Measurements from ENCODE around the gene EPHA6. TPM values are rescaled to one million over a fixed set of nuclear protein-coding genes. Genes with fewer than 3 reads are reported as not detected.

The EPHA6 gene
- total and polyA plus RNA-seq, 7 donors = 0.04 TPM; not detected in 6

- no peak overlapping the region for H3K4me3 ChIP-seq
- H3K27me3 ChIP-seq (ENCODE audit: insufficient read depth in 3 of 3, low read length in 2 of 3) = no peaks in the 10 kb centered on the region
- H3K4me1 ChIP-seq = no peaks in the 10 kb centered on the region
- ATAC-seq (no peak), DNase-seq (no peak)
- 76 to 83% (median 78%) methylated on average over 4 of the region's 4 CpGs for WGBS, 3 donors
- TF ChIP-seq CTCF (IDR thresholded peaks at IDR 0.05) = no peak
- no peaks in the 10 kb centered on the region for H3K36me3 ChIP-seq (ENCODE audit: insufficient read depth in 1 of 2, low read depth in 1 of 2)
- no peak overlapping the region for H3K27ac ChIP-seq
- intact Hi-C loops (cut with DNase I) = no loop called here
- H3K9me3 ChIP-seq = no peaks in the 10 kb centered on the region
Measured at GRCh38 chr3:97106652-97106989, 292.2 kb downstream of the EPHA6 start.

- H3K9me3 ChIP-seq = no peaks in the 10 kb centered on the region
- no peak overlapping the region for H3K27ac ChIP-seq
- no peaks in the 10 kb centered on the region for H3K27me3 ChIP-seq (ENCODE audit: insufficient read depth in 3 of 3, low read length in 2 of 3)
- WGBS, 3 donors = 82 to 92% (median 85%) methylated on average over 1 of the region's 1 CpG
- no peak overlapping the region for H3K4me3 ChIP-seq
- no peaks in the 10 kb centered on the region for H3K36me3 ChIP-seq (ENCODE audit: insufficient read depth in 1 of 2, low read depth in 1 of 2)
- DNase-seq (no peak), ATAC-seq (no peak)
- intact Hi-C loops (cut with DNase I) = no loop called here
- no peak for TF ChIP-seq CTCF (IDR thresholded peaks at IDR 0.05)
- H3K4me1 ChIP-seq = no peaks in the 10 kb centered on the region
Measured at GRCh38 chr3:97108136-97108535, 293.7 kb downstream of the EPHA6 start.

GRCh38 chr3:97111244-97111643 lies 296.9 kb downstream of the EPHA6 start:
- no peaks in the 10 kb centered on the region for H3K4me1 ChIP-seq
- intact Hi-C loops (cut with DNase I) = no loop called here
- H3K4me3 ChIP-seq = no peak overlapping the region
- 85 to 90% (median 85%) methylated on average over 1 of the region's 1 CpG for WGBS, 3 donors
- H3K9me3 ChIP-seq = no peaks in the 10 kb centered on the region
- no peak for TF ChIP-seq CTCF (IDR thresholded peaks at IDR 0.05)
- no peak overlapping the region for H3K27ac ChIP-seq
- DNase-seq (no peak), ATAC-seq (no peak)
- no peaks in the 10 kb centered on the region for H3K36me3 ChIP-seq (ENCODE audit: insufficient read depth in 1 of 2, low read depth in 1 of 2)
- no peaks in the 10 kb centered on the region for H3K27me3 ChIP-seq (ENCODE audit: insufficient read depth in 3 of 3, low read length in 2 of 3)

GRCh38 chr3:97121386-97121785 lies 307.0 kb downstream of the EPHA6 start:
- no peaks in the 10 kb centered on the region for H3K36me3 ChIP-seq (ENCODE audit: insufficient read depth in 1 of 2, low read depth in 1 of 2)
- H3K27me3 ChIP-seq (ENCODE audit: insufficient read depth in 3 of 3, low read length in 2 of 3) = no peaks in the 10 kb centered on the region
- no peak for ATAC-seq
- H3K9me3 ChIP-seq = no peaks in the 10 kb centered on the region
- H3K4me1 ChIP-seq = no peaks in the 10 kb centered on the region
- no peak overlapping the region for H3K27ac ChIP-seq
- intact Hi-C loops (cut with DNase I) = loop anchor here in 1 of 2 donors (5.0 kb wide), 1 partner anchor 1351 kb away; no protein-coding TSS in a partner anchor
- no peak for TF ChIP-seq CTCF (IDR thresholded peaks at IDR 0.05)
- no peak overlapping the region for H3K4me3 ChIP-seq
- no peak for DNase-seq
- WGBS, 3 donors = 15 to 33% (median 21%) methylated on average over 1 of the region's 1 CpG

- Histone ChIP-seq H3K36me3 (ENCODE audit: insufficient read depth in 1 of 2, low read depth in 1 of 2) (no peaks in the 10 kb centered on the region), H3K4me1 (no peaks in the 10 kb centered on the region), H3K9me3 (no peaks in the 10 kb centered on the region), H3K27ac (no peak overlapping the region), H3K4me3 (no peak overlapping the region), H3K27me3 (ENCODE audit: insufficient read depth in 3 of 3, low read length in 2 of 3) (no peaks in the 10 kb centered on the region)
- no peak for ATAC-seq
- DNase-seq = no peak
- intact Hi-C loops (cut with DNase I) = no loop called here
- WGBS, 3 donors = 29 to 31% (median 30%) methylated on average over 4 of the region's 4 CpGs
- TF ChIP-seq CTCF (IDR thresholded peaks at IDR 0.05) = no peak
Measured at GRCh38 chr3:97125902-97126499, 311.6 kb downstream of the EPHA6 start.
